Stomach (tissue), 4 donors: ENCODE data around the gene ASB9.

ENCODE experiments used
- CTCF ChIP-seq, 7 experiments: fragments of 450-650 bp in 4 of 7; fragments of 200-600 bp in 3 of 7; sonication (generic) in 3 of 7; IDR thresholded peaks; one replicate each; pipeline ENCODE4 v1.5.1; 2016 to 2019; ENCODE audit warnings: antibody characterized with exemption in 7 of 7, control low read depth in 2 of 7, mild to moderate bottlenecking in 1 of 7
- EP300 ChIP-seq: sonication (generic); formaldehyde crosslinking; IDR thresholded peaks from one replicate; pipeline ENCODE4 v1.6.1; 2017; ENCODE audit warnings: antibody characterized with exemption
- POLR2A ChIP-seq, 4 donors: fragments of 450-650 bp; IDR thresholded peaks; one replicate each; pipeline ENCODE4 v1.6.1; 2016; ENCODE audit warnings: antibody characterized with exemption in 4 of 4, control low read depth in 2 of 4, mild to moderate bottlenecking in 1 of 4, moderate library complexity in 1 of 4

GRCh38 chrX:15207994-15208393 is 61.9 kb downstream of the ASB9 start:
- TF ChIP-seq CTCF (IDR thresholded peaks at IDR 0.05) (no peak), EP300 (no peak), POLR2A (IDR thresholded peaks at IDR 0.05) (no peak)
